Measurements from ENCODE around the gene RBM26.

GRCh38 chr13:79306650-79307049, 99.4 kb downstream of the RBM26 start:
- TF ChIP-seq CTCF (IDR thresholded peaks at IDR 0.05) = no peak
- TF ChIP-seq POLR2AphosphoS5 (IDR thresholded peaks at IDR 0.05; ENCODE audit: low read depth, low read length) = no peak
- no peak for TF ChIP-seq REST (IDR thresholded peaks at IDR 0.05; ENCODE audit: insufficient read depth in 1 of 2, low read depth in 2 of 2, low read length in 1 of 2)

Measured in Panc1 (cell line).